Progenitor cell of endocrine pancreas (in vitro differentiated cells): Measurements from ENCODE around the gene PZP. TPM values are rescaled to one million over a fixed set of nuclear protein-coding genes. Genes with fewer than 3 reads are reported as not detected.
"Not testable (repeated sequence)": the region's sequence is repeated elsewhere in the genome, so short reads cannot be mapped to it uniquely, and the experiment has no call there.

ENCODE experiments used
- DNase-seq: peaks from one replicate; pipeline ENCODE4 v3.0.0; 2021; ENCODE audit warnings: low spot score; ENCODE audit not compliant: unreplicated experiment
- H3K27ac Mint-ChIP-seq: 2 replicates; pipeline ENCODE4 v1.8.0; 2021; ENCODE audit warnings: mild to moderate bottlenecking, moderate library complexity, mixed read lengths
- H3K27me3 Mint-ChIP-seq: 2 replicates; pipeline ENCODE4 v1.8.0; 2021; ENCODE audit warnings: mixed read lengths
- H3K36me3 Mint-ChIP-seq: 2 replicates; pipeline ENCODE4 v1.8.0; 2022; ENCODE audit warnings: mixed read lengths; ENCODE audit not compliant: insufficient read depth
- H3K4me1 Mint-ChIP-seq: 2 replicates; pipeline ENCODE4 v1.8.0; 2021; ENCODE audit warnings: low read depth, mixed read lengths
- H3K4me3 Mint-ChIP-seq: 2 replicates; pipeline ENCODE4 v1.8.0; 2021; ENCODE audit warnings: low read depth, mild to moderate bottlenecking, moderate library complexity, mixed read lengths
- H3K9me3 Mint-ChIP-seq: 2 replicates; pipeline ENCODE4 v1.8.0; 2021; ENCODE audit warnings: low read depth, mixed read lengths
- CTCF ChIP-seq: fragments of 200-600 bp; sonication (generic); IDR thresholded peaks from one replicate; pipeline ENCODE4 v1.5.0; 2021; ENCODE audit warnings: antibody characterized with exemption, mild to moderate bottlenecking; ENCODE audit not compliant: unreplicated experiment
- total RNA-seq: library from RNA; stranded (reverse); gene quantifications from 2 replicates; pipeline ENCODE4 v1.2.1, GENCODE V29; 2021

PZP gene
- total RNA-seq, 1 donor from 2014 or later = 0.29 TPM

GRCh38 chr12:9143929-9144729 lies 64.1 kb downstream of the PZP start:
- H3K27ac Mint-ChIP-seq = no peak overlapping the region
- peaks cover 9% of the 10 kb centered on the region for H3K27me3 Mint-ChIP-seq
- H3K4me3 Mint-ChIP-seq = no peak overlapping the region
- peaks cover 53% of the 10 kb centered on the region for H3K9me3 Mint-ChIP-seq
- no peak for DNase-seq
- no peak for TF ChIP-seq CTCF
- peaks cover under 1% of the 10 kb centered on the region for H3K4me1 Mint-ChIP-seq
- H3K36me3 Mint-ChIP-seq = peaks cover 20% of the 10 kb centered on the region

GRCh38 chr12:9143137-9143536 lies 65.1 kb downstream of the PZP start:
- no peak for DNase-seq
- H3K4me3 Mint-ChIP-seq = no peak overlapping the region
- no peaks in the 10 kb centered on the region for H3K4me1 Mint-ChIP-seq
- peaks cover 26% of the 10 kb centered on the region for H3K36me3 Mint-ChIP-seq
- peaks cover 62% of the 10 kb centered on the region for H3K9me3 Mint-ChIP-seq
- no peak for TF ChIP-seq CTCF
- H3K27ac Mint-ChIP-seq = no peak overlapping the region
- H3K27me3 Mint-ChIP-seq = peaks cover 9% of the 10 kb centered on the region

GRCh38 chr12:9139588-9140290 lies 68.5 kb downstream of the PZP start:
- not testable (repeated sequence) for H3K27ac Mint-ChIP-seq, H3K4me3 Mint-ChIP-seq, H3K27me3 Mint-ChIP-seq, H3K4me1 Mint-ChIP-seq, DNase-seq
- H3K9me3 Mint-ChIP-seq = peaks cover 61% of the 10 kb centered on the region
- H3K36me3 Mint-ChIP-seq = peaks cover 21% of the 10 kb centered on the region

- H3K27me3 Mint-ChIP-seq = no peaks in the 10 kb centered on the region
- TF ChIP-seq CTCF = no peak
- H3K4me3 Mint-ChIP-seq = no peak overlapping the region
- H3K27ac Mint-ChIP-seq = no peak overlapping the region
- peaks cover 17% of the 10 kb centered on the region for H3K36me3 Mint-ChIP-seq
- peaks cover 36% of the 10 kb centered on the region for H3K9me3 Mint-ChIP-seq
- peaks cover 21% of the 10 kb centered on the region for H3K4me1 Mint-ChIP-seq
- DNase-seq = no peak
These were observed 72.3 kb downstream of the PZP start for GRCh38 chr12:9135903-9136310.

GRCh38 chr12:9134981-9135628 lies 73.1 kb downstream of the PZP start:
- no peak for DNase-seq
- H3K9me3 Mint-ChIP-seq = peaks cover 43% of the 10 kb centered on the region
- no peak overlapping the region for H3K4me3 Mint-ChIP-seq
- peaks cover 21% of the 10 kb centered on the region for H3K4me1 Mint-ChIP-seq
- no peak overlapping the region for H3K27ac Mint-ChIP-seq
- H3K27me3 Mint-ChIP-seq = no peaks in the 10 kb centered on the region
- H3K36me3 Mint-ChIP-seq = peaks cover 20% of the 10 kb centered on the region
- TF ChIP-seq CTCF = peak; percentile 18
